Mesodermal cell (in vitro differentiated cells): Measurements from ENCODE around the gene ATXN10.

Source experiments
- H3K27ac ChIP-seq: 2 replicates; pipeline ENCODE4 v1.7.0; 2013; ENCODE audit warnings: mild to moderate bottlenecking, low read depth, low read length, moderate library complexity; ENCODE audit not compliant: severe bottlenecking
- H3K36me3 ChIP-seq: 2 replicates; pipeline ENCODE4 v1.7.1; 2013; ENCODE audit warnings: mild to moderate bottlenecking, low read length, moderate library complexity; ENCODE audit not compliant: control insufficient read depth, insufficient read depth
- H3K4me1 ChIP-seq: one replicate; pipeline ENCODE4 v1.7.1; 2013; ENCODE audit warnings: mild to moderate bottlenecking, low read length; ENCODE audit not compliant: insufficient read depth, control insufficient read depth, poor library complexity, severe bottlenecking
- H3K4me3 ChIP-seq: 2 replicates; pipeline ENCODE4 v1.7.0; 2013; ENCODE audit warnings: low read length, control low read depth, mild to moderate bottlenecking; ENCODE audit not compliant: insufficient read depth, poor library complexity, severe bottlenecking; ENCODE audit errors: extremely low read depth
- H3K9me3 ChIP-seq: 2 replicates; pipeline ENCODE4 v1.7.1; 2013; ENCODE audit warnings: mild to moderate bottlenecking, low read length, moderate library complexity; ENCODE audit not compliant: control insufficient read depth
- WGBS, 2 experiments: methylation state at CpG; one replicate each; pipeline ENCODE4 v1.1.5; 2013; ENCODE audit warnings: missing lambda C conversion rate in 2 of 2; ENCODE audit not compliant: insufficient coverage in 2 of 2; 5-methylcytosine and 5-hydroxymethylcytosine counted together

Gene ATXN10

DNA sequence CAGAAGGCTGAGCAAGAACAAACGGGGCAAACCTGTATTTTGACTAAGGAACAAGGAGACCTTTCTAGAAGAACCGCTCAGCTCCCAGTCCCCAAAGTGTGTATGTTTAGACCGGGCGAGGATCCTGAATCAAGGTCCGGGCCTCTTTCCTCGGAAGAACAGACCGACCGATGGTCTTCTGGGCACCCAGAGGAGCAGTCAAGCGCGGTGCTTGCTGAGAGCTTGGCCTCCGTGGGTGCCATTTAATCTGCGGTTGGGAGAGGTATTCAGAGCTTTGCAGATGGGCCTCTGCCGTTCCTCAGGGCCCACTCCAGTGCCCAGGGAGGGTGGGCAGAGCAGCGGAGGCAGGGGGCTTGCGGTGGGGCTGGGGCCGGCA lies 26.5 kb upstream of the ATXN10 start:
- WGBS, 2 experiments, result 51 to 65% methylated on average over 15 to 16 of the region's 16 CpGs

GRCh38 chr22:45645526-45646414 lies 25.9 kb upstream of the ATXN10 start:
- no peak overlapping the region for H3K27ac ChIP-seq
- 20 to 23% methylated on average over 28 to 39 of the region's 54 CpGs for WGBS, 2 experiments
- H3K9me3 ChIP-seq, result no peaks in the 10 kb centered on the region
- no peaks in the 10 kb centered on the region for H3K36me3 ChIP-seq
- no peak overlapping the region for H3K4me3 ChIP-seq
- no peaks in the 10 kb centered on the region for H3K4me1 ChIP-seq

More for the DNA sequence above, 26.5 kb upstream of the ATXN10 start:
- Histone ChIP-seq H3K27ac (no peak overlapping the region), H3K9me3 (no peaks in the 10 kb centered on the region), H3K36me3 (no peaks in the 10 kb centered on the region), H3K4me3 (no peak overlapping the region), H3K4me1 (peaks cover 1% of the 10 kb centered on the region)

DNA sequence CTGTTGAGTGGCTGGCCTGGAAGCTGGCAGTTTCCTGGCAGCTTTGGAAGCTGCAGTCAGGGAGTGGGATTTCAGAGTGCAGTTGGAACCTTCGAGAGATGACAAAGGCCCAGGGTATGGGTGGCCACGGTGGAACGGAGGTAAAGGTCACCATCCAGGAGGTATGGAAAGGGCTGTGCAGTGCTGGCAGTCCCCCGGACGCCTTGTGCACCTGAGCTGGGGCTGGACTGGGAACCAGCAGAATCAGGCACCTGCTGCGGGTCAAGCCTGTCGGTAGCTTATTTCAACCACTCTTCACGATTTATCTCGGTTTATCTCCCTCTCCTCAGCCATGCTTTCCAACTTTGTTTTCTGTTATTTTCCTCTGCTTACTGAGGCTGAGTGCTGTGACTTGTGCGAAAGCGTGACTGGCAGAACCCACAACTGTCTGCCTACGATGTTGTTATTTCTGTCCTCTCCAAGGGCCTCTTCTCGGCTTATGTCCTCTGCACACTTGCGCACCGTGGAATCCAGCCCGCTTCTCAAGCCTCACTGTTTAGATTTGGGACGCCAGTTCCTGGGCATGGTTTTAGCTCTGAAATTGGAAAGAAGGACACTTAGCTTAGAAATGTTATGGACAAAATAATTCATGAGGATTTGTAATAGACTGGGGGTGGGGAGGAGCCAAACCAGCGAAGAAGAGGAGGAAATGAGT lies 24.0 kb upstream of the ATXN10 start:
- no peaks in the 10 kb centered on the region for H3K9me3 ChIP-seq
- no peak overlapping the region for H3K27ac ChIP-seq
- H3K4me1 ChIP-seq, result no peaks in the 10 kb centered on the region
- no peak overlapping the region for H3K4me3 ChIP-seq
- 91 to 96% methylated on average over 18 of the region's 18 CpGs for WGBS, 2 experiments
- no peaks in the 10 kb centered on the region for H3K36me3 ChIP-seq

DNA sequence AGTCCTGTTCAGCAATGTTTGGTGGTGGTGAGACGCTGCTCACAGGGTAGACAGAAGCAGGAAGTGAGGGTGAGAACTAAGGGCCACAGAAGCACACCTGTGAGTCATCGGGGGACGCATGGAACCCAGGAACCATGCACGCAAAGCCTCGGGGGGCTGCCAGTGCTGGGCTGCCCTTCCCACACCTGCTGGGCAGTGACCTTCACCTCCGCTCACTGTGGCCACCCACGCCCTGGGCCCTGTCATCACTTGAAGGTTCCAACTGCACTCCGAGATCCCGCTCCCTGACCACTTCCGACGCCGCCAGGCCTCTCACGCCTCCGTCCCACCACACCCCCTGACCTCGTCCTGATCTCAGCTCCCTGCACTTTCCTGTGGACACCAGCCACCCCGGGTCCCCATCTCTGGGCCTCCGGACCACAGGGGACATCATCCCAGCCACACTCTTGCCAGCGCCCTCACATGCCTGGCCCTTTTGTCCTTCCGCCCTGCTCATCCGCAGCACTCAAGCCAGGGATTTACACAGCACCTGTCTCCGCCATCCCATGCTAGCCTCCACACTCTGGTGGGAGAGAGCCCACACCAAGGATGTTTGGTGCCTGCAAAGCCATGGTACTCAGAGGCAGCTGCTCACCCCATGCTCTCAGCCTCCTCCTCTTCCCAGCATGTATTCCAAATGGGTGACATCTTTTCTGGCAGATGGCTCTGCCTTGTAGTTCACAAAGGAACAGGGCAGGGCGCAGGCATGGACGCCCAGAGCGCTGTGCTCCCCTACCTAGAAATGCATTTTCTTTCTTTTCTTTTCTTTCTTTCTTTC lies 23.1 kb upstream of the ATXN10 start:
- 87 to 90% methylated on average over 14 to 24 of the region's 24 CpGs for WGBS, 2 experiments
- H3K9me3 ChIP-seq, result no peaks in the 10 kb centered on the region
- no peak overlapping the region for H3K27ac ChIP-seq
- no peak overlapping the region for H3K4me3 ChIP-seq
- no peaks in the 10 kb centered on the region for H3K36me3 ChIP-seq
- no peaks in the 10 kb centered on the region for H3K4me1 ChIP-seq

- 97 to 98% methylated on average over 3 to 6 of the region's 6 CpGs for WGBS, 2 experiments
- Histone ChIP-seq H3K4me1 (no peaks in the 10 kb centered on the region), H3K36me3 (no peaks in the 10 kb centered on the region), H3K27ac (no peak overlapping the region), H3K4me3 (no peak overlapping the region), H3K9me3 (no peaks in the 10 kb centered on the region)
Observed at GRCh38 chr22:45649809-45650208, 21.8 kb upstream of the ATXN10 start.

DNA sequence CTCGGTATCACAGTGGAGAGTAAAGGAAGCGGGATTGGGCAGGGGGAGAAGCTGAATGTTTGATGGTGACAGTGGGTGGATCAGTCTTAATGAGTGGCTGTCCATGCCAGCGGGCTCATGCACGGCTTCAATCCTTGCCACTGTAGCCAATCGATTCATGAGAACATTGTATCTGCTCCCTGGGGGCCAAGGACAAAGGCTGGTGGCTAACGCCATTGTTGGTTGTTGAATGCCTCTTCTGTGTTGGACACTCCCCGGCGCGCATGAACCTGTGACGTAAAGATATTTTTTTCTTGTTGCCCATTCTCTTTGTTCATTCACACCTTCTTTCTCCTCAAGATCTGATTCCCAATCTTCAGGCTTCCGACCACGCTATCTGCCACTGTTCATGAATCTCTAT lies 20.9 kb upstream of the ATXN10 start:
- no peak overlapping the region for H3K4me3 ChIP-seq
- no peaks in the 10 kb centered on the region for H3K4me1 ChIP-seq
- no peaks in the 10 kb centered on the region for H3K9me3 ChIP-seq
- no peaks in the 10 kb centered on the region for H3K36me3 ChIP-seq
- no peak overlapping the region for H3K27ac ChIP-seq
- WGBS, 2 experiments, result 95 to 97% methylated on average over 8 to 12 of the region's 12 CpGs

DNA sequence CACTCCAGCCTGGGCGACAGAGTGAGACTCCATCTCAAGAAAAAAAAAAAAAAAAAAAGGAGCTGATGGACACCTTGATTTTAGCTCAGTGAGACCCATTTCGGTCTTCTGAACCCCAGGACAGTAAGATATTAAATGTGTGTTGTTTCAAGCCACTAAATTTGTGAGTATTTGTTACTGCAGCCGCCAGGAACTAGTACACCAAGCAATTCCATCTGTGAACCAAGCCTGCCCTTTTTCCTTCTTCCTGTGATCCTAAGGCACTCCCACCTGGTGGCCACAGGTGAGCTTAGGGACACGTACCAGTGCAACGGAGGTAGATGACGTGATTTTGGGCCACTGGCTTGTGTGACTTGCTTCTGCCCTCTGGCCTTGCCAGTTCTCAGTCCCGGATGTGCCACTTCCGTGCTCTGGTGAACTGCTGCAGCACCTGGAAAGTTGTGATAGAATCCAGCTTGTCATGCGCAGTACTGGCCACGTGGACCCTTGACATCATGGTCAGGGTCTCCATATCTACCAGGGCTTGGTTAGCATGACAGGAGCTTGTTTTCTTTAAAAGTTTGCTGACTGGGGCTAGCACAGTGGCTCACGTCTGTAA lies 19.6 kb upstream of the ATXN10 start:
- Histone ChIP-seq H3K4me1 (no peaks in the 10 kb centered on the region), H3K4me3 (no peak overlapping the region), H3K36me3 (no peaks in the 10 kb centered on the region), H3K27ac (no peak overlapping the region), H3K9me3 (no peaks in the 10 kb centered on the region)
- WGBS, 2 experiments, result 92 to 96% methylated on average over 9 to 10 of the region's 11 CpGs

DNA sequence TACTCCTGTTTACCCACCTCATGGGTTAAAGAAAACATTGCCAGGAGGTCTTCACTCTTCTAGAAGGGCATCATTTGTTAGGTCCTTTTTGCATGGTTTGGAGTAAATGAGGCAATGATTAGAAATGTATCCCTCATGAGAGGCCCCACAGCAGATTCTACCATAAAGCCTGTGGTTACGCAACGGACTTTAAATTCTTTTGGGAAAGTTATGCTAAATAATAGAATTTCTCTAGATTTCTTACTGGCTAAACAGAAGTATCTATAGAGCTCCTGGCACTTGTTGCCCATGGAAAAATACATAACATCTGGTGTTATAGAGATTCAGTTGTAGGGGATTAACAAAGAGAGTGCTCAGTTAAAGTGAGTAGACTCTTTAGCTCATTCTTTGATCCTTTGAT lies 15.1 kb upstream of the ATXN10 start:
- H3K27ac ChIP-seq, result no peak overlapping the region
- WGBS, 2 experiments, result no CpG with 5 or more reads among the region's 2 CpGs
- no peaks in the 10 kb centered on the region for H3K9me3 ChIP-seq
- no peaks in the 10 kb centered on the region for H3K36me3 ChIP-seq
- H3K4me3 ChIP-seq, result no peak overlapping the region
- H3K4me1 ChIP-seq, result no peaks in the 10 kb centered on the region

GRCh38 chr22:45657701-45658100 lies 13.9 kb upstream of the ATXN10 start:
- Histone ChIP-seq H3K9me3 (no peaks in the 10 kb centered on the region), H3K4me3 (no peak overlapping the region), H3K27ac (no peak overlapping the region), H3K4me1 (no peaks in the 10 kb centered on the region), H3K36me3 (no peaks in the 10 kb centered on the region)
- WGBS, 2 experiments, result 92 to 97% methylated on average over 2 of the region's 4 CpGs

DNA sequence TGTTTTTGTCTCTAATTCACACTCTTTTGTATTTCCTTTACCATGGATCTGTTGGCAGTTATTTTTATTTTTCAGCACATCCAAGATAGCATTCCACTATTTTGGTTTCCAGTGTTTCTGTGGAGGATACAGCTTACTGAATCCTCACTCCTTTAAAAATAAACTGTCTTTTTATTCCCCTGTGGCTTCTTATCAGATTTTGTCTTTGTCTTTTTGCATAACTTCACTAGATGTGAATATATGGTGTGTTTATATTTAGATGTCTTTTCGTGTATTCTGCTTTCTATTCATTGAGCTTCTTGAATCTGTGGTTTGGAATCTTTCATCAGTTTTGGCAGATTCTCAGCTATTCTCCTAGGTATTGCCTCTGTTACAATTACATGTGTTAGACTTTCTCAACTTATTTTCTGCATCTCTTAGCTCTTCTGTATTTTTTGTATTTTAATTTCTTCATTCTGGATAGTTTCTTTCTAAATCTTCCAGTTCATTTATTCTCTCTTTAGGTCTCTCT lies 7.4 kb upstream of the ATXN10 start:
- no peaks in the 10 kb centered on the region for H3K36me3 ChIP-seq
- H3K27ac ChIP-seq, result no peak overlapping the region
- no CpG with 5 or more reads among the region's 1 CpG for WGBS, 2 experiments
- no peak overlapping the region for H3K4me3 ChIP-seq
- H3K9me3 ChIP-seq, result no peaks in the 10 kb centered on the region
- H3K4me1 ChIP-seq, result no peaks in the 10 kb centered on the region
